ENCODE data around the gene MRTFB.

Gene MRTFB

GRCh38 chr16:14172200-14172809, 101.2 kb downstream of the MRTFB start:
- Histone ChIP-seq H3K9me3 (replicated peaks; ENCODE audit: insufficient read depth, low read length) (no peaks in the 10 kb centered on the region), H4K20me1 (ENCODE audit: insufficient read depth, low read length) (no peaks in the 10 kb centered on the region), H2AFZ (ENCODE audit: low read length) (no peak overlapping the region), H3K9me2 (replicated peaks; ENCODE audit: insufficient read depth, low read length) (no peaks in the 10 kb centered on the region), H3K4me3 (ENCODE audit: low read length) (no peak overlapping the region), H3K27ac (ENCODE audit: low read length) (no peak overlapping the region), H3K9ac (ENCODE audit: low read length) (no peak overlapping the region), H3F3A (ENCODE audit: insufficient read depth, low read length) (no peaks in the 10 kb centered on the region), H3K4me2 (ENCODE audit: low read depth, low read length) (no peak overlapping the region), H3K4me1 (ENCODE audit: low read length) (peaks cover 7% of the 10 kb centered on the region), H3K27me3 (replicated peaks; ENCODE audit: insufficient read depth, low read length) (no peaks in the 10 kb centered on the region), H3K36me3 (replicated peaks; ENCODE audit: insufficient read depth, low read length) (no peaks in the 10 kb centered on the region), H3K79me2 (ENCODE audit: low read length) (no peaks in the 10 kb centered on the region)
- DNase-seq = no peak
- no peak for TF ChIP-seq EZH2 (optimal IDR thresholded peaks at IDR 0.05; ENCODE audit: low read depth, low read length)
- TF ChIP-seq EZH2phosphoT487 (IDR thresholded peaks at IDR 0.05; ENCODE audit: low read length) = no peak
- TF ChIP-seq, protein P1, sequence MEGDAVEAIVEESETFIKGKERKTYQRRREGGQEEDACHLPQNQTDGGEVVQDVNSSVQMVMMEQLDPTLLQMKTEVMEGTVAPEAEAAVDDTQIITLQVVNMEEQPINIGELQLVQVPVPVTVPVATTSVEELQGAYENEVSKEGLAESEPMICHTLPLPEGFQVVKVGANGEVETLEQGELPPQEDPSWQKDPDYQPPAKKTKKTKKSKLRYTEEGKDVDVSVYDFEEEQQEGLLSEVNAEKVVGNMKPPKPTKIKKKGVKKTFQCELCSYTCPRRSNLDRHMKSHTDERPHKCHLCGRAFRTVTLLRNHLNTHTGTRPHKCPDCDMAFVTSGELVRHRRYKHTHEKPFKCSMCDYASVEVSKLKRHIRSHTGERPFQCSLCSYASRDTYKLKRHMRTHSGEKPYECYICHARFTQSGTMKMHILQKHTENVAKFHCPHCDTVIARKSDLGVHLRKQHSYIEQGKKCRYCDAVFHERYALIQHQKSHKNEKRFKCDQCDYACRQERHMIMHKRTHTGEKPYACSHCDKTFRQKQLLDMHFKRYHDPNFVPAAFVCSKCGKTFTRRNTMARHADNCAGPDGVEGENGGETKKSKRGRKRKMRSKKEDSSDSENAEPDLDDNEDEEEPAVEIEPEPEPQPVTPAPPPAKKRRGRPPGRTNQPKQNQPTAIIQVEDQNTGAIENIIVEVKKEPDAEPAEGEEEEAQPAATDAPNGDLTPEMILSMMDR (IDR thresholded peaks at IDR 0.05; ENCODE audit: low read length) = no peak

DNA sequence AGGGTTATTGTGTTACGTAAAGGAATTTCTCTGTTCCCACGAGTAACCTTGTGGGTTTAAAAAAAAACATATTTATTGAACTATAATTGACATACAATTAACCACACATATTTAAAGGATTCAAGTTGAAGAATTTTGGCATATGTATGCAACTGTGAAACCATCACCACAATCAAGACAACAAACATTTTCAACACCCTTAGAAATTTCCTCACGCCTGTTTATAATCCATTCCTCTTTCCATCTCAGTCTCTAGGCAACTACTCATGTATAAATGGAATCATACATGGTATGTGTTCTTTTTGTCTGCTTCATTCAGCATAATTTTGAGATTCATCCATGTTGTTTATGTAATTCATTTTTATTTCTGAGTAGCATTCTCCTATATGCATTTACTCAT, 104.0 kb downstream of the MRTFB start:
- Histone ChIP-seq H4K20me1 (ENCODE audit: insufficient read depth, low read length) (no peaks in the 10 kb centered on the region), H3K36me3 (replicated peaks; ENCODE audit: insufficient read depth, low read length) (no peaks in the 10 kb centered on the region), H3K9ac (ENCODE audit: low read length) (no peak overlapping the region), H2AFZ (ENCODE audit: low read length) (no peak overlapping the region), H3K4me1 (ENCODE audit: low read length) (no peaks in the 10 kb centered on the region), H3K27ac (ENCODE audit: low read length) (no peak overlapping the region), H3K9me2 (replicated peaks; ENCODE audit: insufficient read depth, low read length) (no peaks in the 10 kb centered on the region), H3K79me2 (ENCODE audit: low read length) (no peaks in the 10 kb centered on the region), H3K9me3 (replicated peaks; ENCODE audit: insufficient read depth, low read length) (no peaks in the 10 kb centered on the region), H3K4me3 (ENCODE audit: low read length) (no peak overlapping the region), H3F3A (ENCODE audit: insufficient read depth, low read length) (no peaks in the 10 kb centered on the region), H3K27me3 (replicated peaks; ENCODE audit: insufficient read depth, low read length) (no peaks in the 10 kb centered on the region), H3K4me2 (ENCODE audit: low read depth, low read length) (no peak overlapping the region)
- DNase-seq = no peak
- TF ChIP-seq, protein P1 (IDR thresholded peaks at IDR 0.05; ENCODE audit: low read length) = no peak
- TF ChIP-seq EZH2 (optimal IDR thresholded peaks at IDR 0.05; ENCODE audit: low read depth, low read length) = no peak
- TF ChIP-seq EZH2phosphoT487 (IDR thresholded peaks at IDR 0.05; ENCODE audit: low read length) = no peak

DNA sequence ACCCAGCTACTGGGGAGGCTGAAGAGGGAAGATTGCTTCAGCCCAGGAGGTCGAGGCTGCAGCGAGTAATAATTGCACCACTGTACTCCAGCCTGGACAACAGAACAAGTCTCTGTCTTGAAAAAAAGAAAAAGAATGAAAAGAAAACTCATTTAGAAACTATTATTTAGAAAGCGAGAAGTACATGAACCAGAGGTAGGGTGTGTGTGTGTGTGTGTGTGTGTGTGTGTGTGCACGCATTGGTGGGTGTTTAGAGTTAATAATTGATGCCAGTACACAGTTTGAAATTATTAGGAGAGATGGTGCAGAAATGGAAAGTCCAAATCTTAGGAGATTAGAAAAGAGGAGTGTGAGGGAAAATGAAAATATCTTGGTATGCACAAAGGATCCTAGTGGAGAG, 106.6 kb downstream of the MRTFB start:
- TF ChIP-seq EZH2 (optimal IDR thresholded peaks at IDR 0.05; ENCODE audit: low read depth, low read length) (no peak), EZH2phosphoT487 (IDR thresholded peaks at IDR 0.05; ENCODE audit: low read length) (no peak)
- TF ChIP-seq, protein P1 (IDR thresholded peaks at IDR 0.05; ENCODE audit: low read length) = no peak
- H3K27me3 ChIP-seq (replicated peaks; ENCODE audit: insufficient read depth, low read length) = no peaks in the 10 kb centered on the region
- H3K4me1 ChIP-seq (ENCODE audit: low read length) = no peaks in the 10 kb centered on the region
- no peak overlapping the region for H3K4me2 ChIP-seq (ENCODE audit: low read depth, low read length)
- no peaks in the 10 kb centered on the region for H3K36me3 ChIP-seq (replicated peaks; ENCODE audit: insufficient read depth, low read length)
- DNase-seq = no peak
- no peaks in the 10 kb centered on the region for H3K79me2 ChIP-seq (ENCODE audit: low read length)
- no peaks in the 10 kb centered on the region for H3K9me3 ChIP-seq (replicated peaks; ENCODE audit: insufficient read depth, low read length)
- no peak overlapping the region for H3K4me3 ChIP-seq (ENCODE audit: low read length)
- no peaks in the 10 kb centered on the region for H4K20me1 ChIP-seq (ENCODE audit: insufficient read depth, low read length)
- no peaks in the 10 kb centered on the region for H3K9me2 ChIP-seq (replicated peaks; ENCODE audit: insufficient read depth, low read length)
- H2AFZ ChIP-seq (ENCODE audit: low read length) = no peak overlapping the region
- H3K27ac ChIP-seq (ENCODE audit: low read length) = no peak overlapping the region
- H3F3A ChIP-seq (ENCODE audit: insufficient read depth, low read length) = no peaks in the 10 kb centered on the region
- no peak overlapping the region for H3K9ac ChIP-seq (ENCODE audit: low read length)
